HG02852 (cell line): ENCODE results near the gene RTL3.

ENCODE experiments used
- ATAC-seq: cut with Tn5 transposase; IDR thresholded peaks from one replicate; pipeline ENCODE4 v1.9.1; 2021; ENCODE audit warnings: mild to moderate bottlenecking, moderate library complexity; ENCODE audit not compliant: unreplicated experiment

RTL3 gene

GRCh38 chrX:78622831-78623230, 36.3 kb downstream of the RTL3 start:
- no peak for ATAC-seq

DNA sequence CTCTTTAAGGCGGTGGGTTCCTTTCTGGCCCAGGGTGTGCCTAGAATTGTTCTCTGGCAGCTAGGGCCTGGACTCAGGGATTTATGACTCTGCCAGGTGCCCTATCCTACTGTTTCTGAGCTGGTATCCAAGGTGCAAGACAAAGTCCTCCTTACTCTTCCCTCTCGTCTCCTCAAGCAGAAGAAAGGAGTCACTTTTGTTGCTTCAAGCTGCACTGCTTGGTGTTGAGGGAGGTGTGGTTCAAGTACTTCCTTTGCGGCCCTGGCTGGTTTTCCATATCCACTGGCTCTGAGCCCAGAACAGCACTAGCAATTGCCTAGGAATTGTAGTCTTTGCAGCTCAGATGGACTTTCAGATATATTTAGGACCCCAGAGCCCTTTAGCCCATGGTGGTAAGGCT, 39.3 kb downstream of the RTL3 start:
- no peak for ATAC-seq

DNA sequence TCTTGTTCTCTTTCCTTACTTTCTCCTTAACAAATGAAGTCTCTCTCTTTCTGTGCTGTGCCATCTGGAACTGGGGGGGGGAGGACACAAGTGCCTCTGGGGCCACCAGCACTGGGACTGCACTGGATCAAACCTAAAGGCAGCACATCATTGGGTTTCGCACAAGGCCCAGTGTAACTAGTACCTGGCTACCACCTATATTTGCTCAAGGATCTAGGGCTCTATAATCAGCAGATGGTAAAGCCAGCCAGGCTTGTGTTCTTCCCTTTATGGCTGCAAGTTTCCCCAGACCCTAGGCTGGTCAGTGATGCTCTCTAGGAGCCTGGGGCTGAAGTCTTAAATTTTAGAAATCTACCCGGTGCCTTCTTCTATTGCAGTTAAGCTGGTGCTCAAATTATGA, 40.1 kb downstream of the RTL3 start:
- ATAC-seq = no peak

- no peak for ATAC-seq
These were observed 44.9 kb downstream of the RTL3 start for GRCh38 chrX:78614264-78614663.
